Stimulated activated CD4-positive, alpha-beta T cell treated with anti-CD3 and anti-CD28 coated beads, TNF-alpha, amount 100 ng/mL, for 1 hour (primary cell): ENCODE measurements around the gene AATK.
"Not testable (repeated sequence)": the region's sequence is repeated elsewhere in the genome, so short reads cannot be mapped to it uniquely, and the experiment has no call there.

Source experiments
- DNase-seq, 3 donors: peaks; one replicate each; pipeline ENCODE4 v3.0.0-alpha.2; 2020; ENCODE audit warnings: low read depth in 3 of 3, low spot score in 1 of 3

Gene AATK

GRCh38 chr17:81163703-81164370, 2.2 kb downstream of the AATK start:
- no peak for DNase-seq

DNA sequence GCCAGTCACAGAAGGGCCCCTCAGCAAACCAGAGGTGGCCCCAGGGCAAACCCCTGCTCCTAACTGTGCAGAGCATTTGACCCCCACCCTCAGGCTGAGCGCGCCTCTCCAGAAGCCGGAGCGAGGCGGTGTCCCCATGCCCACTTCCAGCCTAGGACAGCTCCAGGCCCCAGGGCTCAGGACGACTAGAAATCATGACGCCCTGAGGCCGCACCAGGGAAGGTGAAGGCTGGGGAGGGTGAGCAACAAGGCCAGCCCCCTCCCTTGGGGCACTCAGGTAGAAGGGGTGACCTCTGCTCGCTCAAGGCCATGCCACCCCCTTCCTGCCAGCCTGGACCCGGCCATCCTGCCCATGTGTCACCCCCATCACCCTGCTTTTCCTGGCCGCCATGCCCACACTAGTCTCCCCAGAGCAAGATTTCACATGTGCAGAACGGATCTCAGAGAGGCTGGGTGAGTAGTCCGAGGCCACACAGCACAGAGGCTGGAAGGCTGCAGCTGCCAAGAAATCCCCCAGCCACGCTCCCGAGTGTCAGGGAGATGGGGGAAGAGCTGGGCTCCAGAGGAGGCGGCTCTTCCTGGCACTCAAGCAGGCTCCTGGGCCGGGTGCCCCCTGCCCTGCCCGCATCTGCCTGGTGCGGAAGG, 2.8 kb downstream of the AATK start:
- no peak for DNase-seq

DNA sequence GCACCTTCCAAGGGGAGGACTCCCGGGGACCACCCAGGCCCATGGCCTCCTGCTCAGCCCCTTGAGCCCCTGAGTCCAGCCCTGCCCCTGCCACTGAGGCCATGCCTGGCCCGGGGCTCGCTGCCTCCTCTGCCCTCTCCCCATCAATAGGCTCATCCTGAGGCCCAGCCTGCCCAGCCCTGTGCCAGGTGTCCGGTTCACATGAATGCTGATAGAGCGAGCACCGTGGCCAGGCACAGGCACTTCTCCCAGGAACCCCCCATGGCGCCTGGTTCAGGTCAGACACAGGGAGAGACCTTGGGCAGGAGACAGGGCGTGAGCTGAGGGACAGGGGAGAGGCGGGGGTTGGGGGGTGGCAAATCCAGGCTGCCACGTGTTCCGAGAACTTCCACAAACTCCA, 3.5 kb downstream of the AATK start:
- DNase-seq, result no peak

DNA sequence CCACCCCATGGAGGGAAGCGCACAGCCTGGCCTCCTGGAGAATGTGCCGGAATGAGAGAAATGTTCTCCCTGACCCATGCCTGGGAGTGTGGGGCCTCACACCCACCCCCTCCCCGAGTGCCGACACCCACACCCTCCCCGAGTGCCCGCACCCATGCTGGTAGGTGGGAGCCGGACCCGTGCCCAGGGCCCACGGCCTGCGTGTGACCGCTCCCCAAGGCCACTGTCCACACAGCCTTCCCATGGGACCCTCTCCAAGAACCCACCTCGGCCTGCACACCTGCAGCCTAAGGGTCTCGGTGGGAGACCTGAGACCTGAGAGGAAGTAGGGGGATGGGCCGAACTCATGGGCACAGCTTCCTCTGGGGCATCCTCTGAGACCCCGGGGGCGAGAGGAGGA, 4.0 kb downstream of the AATK start:
- DNase-seq, result no peak

DNA sequence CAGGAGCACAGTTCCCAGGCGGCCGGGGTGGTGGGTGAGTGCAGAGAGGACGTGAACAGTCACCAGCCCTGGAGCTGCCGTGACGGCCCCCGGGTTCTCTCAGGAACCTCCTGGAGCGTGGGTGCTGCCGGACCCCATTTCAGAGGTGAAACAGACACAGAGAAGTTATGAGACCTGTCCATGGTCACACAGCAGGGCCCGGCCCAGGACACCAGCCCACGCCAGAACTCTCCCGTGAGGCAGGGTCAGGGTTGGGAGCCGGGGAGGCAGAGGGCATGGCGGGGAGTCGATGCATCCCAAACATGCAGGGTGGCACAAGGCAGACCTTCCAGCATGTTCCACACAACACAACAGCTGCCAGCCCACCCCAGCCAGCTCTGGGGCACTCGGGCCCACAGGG, 4.5 kb downstream of the AATK start:
- no peak for DNase-seq

GRCh38 chr17:81160747-81161453, 5.1 kb downstream of the AATK start:
- no peak for DNase-seq

GRCh38 chr17:81160306-81160705, 5.7 kb downstream of the AATK start:
- DNase-seq, result no peak

- DNase-seq, result no peak
Measured at GRCh38 chr17:81159611-81160265, 6.3 kb downstream of the AATK start.

DNA sequence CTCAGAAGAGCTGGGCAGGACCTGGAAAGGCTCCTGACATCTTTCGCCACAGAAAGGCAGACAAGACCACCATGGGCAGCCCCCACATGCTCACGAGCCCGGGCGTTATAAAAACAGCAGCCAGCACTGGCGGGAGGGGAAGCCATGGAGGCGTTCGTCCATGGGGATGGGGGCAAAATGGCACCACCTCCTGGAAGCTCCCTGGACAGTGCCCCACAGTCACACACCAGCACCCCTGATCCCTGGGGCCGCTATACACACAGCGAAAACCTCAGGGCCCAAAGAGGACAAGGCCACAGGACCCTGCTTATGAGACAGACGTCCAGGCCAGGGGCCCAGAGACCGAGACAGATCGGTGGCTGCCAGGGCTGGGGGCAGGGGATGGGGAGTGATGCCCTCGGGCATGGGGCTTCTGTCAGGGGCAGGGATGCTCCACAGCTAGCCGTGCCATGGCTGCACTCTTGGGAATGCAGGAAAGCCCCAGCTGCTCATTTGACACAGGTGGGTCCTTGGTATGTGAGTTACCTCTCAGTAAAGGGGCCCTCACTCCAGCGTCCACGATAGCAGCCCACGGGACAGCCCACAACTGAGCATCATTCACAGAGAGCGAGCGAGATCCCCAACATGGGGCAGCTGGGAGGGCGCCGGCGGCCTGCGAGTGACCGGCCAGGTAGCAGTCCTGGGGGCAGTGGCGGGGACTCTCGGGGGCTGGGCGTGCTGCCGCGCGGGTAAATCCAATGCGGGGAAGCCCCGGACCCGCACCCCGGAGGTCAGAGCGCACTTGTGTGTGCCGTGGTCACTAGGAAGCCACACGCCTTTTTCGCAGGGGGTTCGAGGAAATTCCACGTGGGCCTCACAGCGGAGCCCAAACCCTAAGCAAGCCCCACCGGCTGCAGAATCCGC, 7.1 kb downstream of the AATK start:
- no peak for DNase-seq

- DNase-seq, result no peak
Measured at GRCh38 chr17:81157848-81158687, 8.0 kb downstream of the AATK start.

DNA sequence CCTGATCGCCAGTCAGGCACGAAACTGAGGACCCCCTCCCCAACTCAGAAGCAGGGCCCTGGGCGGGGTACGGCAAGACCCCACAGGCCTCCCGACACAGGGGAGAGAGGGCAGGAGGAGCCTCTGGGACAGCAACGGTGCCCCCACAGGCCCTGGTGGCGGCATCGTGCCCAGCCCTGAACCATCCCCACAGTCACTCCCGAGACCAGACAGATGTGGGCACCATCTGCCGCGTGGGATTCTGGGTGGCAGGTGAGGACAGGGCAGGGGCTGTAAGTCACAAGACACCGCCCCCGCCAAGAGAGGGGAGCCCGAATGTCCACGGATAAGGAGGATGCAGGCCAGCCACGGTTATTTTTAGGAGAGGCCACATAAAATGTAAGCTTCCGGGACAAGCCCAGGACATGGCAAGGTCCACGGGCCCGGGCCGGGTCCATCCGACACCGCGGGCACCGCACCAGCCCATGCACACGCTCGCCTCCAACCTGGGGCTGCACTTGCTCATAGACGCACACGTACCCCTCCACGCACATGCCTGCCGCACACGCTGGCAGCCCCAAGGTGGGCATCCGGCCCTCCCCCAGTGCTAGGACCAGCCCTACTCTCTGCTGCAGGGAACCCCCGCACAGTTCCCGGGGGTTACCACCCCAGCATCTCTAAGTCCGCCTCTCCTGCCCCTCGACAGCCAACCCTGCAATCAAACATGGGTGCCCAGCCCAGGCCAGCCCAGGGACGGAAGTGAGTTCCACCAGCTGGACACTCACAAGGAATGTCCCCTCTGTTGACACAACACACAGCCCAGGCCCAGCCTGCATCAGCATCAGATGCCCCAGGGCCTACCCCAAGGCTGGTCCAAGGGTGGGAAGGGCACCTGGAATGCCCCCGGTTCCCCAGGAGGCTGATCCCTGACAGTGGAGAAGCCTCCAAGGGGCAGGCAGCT, 8.9 kb downstream of the AATK start:
- no peak for DNase-seq

- DNase-seq, result no peak
Measured at GRCh38 chr17:81154961-81155360, 11.1 kb downstream of the AATK start.

DNA sequence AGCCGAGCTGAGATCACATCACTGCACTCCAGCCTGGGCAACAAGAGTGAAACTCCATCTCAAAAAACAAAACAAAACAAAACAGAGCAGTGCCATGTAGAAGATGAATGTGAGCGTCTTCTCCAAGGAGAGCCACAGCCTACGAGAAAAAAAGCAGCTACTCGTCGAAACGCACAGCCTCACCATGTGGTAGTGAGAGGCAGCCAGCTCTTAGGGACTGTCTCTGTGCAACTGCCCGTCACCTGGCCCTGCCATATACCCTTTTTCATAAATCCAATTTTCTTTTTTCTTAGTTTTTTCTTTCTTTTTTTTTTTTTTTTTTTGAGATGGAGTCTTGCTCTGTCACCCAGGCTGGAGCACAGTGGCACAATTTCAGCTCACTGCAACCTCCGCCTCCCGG, 12.0 kb downstream of the AATK start:
- DNase-seq, result not testable (repeated sequence)

DNA sequence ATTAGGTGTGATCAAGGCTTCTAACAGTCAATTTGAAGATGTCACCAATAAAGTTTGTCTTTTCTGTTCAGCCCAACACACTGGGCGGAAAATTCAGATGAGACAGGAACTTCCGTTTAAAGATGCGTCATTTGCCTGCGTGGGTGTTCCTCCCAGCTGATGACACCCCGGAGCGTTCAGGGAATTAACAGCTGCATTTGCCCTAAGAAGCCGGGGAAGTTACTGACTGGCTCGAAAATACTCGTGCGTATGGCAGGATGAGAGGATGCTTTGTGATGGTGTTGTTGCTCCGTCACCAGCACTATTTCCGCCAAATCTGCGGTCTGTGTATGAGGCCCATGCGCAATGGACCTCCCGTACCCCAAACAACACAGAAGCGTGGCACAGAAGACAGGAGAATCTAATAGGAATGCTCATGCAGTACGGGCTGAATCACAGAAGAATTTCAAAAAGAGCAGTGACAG, 12.6 kb downstream of the AATK start:
- DNase-seq, result no peak

DNA sequence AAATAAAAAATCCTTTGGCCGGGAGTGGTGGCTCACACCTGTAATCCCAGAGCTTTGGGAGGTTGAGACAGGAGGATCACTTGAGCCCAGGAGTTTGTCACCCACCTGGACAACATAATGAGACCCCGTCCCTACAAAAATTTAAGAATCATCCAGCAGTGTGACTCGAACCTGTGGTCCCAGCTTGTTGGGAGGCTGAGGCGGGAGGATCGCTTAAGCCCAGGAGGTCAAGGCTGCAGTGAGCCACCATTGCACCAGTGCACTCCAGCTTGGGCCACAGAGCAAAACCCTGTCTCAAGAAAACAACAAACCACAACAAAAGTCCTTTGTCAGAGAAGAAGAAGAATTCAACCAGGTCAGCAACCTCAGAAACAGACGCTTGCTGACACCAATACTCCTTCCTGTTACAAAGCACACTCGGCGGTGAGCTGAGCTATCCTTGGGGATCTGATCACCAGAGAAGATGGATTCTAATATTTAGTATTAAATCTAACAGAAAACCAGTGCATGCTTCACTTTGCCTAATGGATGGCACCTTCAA, 13.7 kb downstream of the AATK start:
- no peak for DNase-seq

- no peak for DNase-seq
Measured at GRCh38 chr17:81151278-81151677, 14.7 kb downstream of the AATK start.

DNA sequence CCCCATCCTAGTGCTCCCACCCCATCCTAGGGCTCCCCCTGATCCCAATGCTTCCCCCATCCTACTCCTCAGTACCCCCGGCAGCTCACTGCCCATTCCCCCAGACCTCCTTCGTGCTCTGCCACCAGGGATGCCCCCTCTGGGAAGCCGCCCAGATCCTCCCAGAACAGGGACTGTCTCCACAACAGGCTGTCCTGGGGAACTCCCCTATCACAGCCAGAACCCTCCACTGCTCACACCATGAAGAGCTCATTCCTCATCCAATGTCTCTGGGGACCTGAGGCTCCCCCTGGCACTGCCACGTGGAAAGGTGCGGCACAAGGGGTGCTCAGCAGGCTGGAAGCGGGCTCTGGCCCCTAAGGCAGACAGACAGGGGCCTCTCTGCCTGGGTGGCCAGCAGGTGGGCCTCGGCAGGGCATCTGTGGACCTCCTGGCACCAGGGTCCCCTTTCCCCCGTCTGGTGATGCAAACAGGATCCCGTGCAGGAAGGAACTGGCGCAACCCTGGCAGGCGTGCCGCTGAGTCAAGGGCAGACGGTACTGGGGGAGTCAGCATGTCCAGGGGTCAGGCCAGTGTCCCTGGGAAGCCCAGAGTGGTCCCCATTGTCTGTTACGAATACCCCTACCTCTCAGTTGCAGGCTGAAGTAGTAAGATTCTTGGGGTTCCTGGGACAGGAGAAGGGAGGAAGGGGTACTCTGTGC, 15.5 kb downstream of the AATK start:
- no peak for DNase-seq

GRCh38 chr17:81148986-81149533, 17.0 kb downstream of the AATK start:
- DNase-seq, result no peak
